HG02798 (cell line): ENCODE data around the gene TRMU.

Experiments used
- ATAC-seq: cut with Tn5 transposase; IDR thresholded peaks from one replicate; pipeline ENCODE4 v1.9.1; 2021; ENCODE audit warnings: mild to moderate bottlenecking; ENCODE audit not compliant: unreplicated experiment, poor library complexity

The TRMU gene, protein sequence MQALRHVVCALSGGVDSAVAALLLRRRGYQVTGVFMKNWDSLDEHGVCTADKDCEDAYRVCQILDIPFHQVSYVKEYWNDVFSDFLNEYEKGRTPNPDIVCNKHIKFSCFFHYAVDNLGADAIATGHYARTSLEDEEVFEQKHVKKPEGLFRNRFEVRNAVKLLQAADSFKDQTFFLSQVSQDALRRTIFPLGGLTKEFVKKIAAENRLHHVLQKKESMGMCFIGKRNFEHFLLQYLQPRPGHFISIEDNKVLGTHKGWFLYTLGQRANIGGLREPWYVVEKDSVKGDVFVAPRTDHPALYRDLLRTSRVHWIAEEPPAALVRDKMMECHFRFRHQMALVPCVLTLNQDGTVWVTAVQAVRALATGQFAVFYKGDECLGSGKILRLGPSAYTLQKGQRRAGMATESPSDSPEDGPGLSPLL

DNA sequence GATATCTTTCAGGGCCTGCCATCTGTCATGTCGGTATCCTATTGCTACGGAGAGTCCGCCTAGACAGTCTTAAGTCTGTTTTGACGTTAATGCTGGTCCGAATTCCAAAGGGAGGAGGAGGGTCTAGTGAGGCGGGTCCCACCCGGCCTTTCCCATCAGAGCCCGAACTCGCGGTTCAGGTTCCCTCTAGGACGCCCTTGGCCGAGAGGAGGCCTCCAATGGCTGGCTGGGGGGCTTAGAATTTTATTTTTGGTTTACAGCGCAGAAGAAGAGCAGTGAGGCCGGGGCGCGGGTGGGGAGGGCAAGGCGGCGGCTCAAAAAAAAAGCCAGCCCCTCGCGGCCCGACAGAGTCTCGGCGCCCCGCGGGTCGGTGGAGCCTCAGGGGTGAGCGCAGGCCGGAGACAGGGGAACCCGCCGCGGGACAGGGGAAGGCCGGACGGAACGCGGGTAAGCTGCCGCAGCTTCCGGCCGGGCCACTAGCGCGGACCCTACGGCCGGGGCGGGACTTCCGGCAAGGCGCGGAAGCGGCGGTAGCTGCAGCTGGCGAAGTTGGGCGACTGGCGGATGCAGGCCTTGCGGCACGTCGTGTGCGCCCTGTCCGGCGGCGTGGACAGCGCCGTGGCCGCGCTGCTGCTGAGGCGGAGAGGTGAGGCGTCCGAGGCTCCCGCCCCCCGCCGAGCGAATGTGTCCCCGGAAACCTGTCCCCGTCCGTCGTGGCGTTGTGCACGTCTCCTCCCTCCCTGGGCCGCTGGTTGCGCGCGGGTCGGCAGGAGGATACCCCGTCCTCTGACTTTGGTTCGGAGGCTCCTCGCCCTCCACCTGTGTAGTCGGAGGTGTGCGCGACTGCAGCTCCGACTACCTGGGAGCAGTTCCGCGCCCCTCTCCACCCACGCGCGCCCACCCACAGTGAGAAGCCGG is at the start of gene TRMU:
TRMU (plus strand) TSS at position 514 of the 918 bp plus-strand sequence; CDS start at position 565, 51 bp downstream.
- peak; percentile 89 for ATAC-seq

DNA sequence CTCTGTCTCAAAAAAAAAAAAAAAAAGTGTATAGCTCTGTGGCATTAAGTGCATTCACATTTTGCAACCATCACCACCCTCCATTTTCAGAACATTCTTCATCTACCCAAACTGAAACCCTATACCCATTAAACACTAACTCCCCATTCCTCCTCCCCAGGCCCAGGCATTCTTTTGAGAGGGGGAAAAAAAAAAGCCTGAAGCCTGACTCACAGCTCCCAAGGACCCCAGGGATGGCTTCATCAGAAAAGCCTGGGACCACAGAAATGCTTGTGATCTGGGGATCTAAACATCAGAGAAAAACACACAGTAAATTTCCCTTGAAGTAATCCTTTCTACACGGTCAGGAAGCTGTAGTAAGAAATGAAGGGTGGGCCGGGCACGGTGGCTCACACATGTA is 49.5 kb upstream of the TRMU start:
- no peak for ATAC-seq

DNA sequence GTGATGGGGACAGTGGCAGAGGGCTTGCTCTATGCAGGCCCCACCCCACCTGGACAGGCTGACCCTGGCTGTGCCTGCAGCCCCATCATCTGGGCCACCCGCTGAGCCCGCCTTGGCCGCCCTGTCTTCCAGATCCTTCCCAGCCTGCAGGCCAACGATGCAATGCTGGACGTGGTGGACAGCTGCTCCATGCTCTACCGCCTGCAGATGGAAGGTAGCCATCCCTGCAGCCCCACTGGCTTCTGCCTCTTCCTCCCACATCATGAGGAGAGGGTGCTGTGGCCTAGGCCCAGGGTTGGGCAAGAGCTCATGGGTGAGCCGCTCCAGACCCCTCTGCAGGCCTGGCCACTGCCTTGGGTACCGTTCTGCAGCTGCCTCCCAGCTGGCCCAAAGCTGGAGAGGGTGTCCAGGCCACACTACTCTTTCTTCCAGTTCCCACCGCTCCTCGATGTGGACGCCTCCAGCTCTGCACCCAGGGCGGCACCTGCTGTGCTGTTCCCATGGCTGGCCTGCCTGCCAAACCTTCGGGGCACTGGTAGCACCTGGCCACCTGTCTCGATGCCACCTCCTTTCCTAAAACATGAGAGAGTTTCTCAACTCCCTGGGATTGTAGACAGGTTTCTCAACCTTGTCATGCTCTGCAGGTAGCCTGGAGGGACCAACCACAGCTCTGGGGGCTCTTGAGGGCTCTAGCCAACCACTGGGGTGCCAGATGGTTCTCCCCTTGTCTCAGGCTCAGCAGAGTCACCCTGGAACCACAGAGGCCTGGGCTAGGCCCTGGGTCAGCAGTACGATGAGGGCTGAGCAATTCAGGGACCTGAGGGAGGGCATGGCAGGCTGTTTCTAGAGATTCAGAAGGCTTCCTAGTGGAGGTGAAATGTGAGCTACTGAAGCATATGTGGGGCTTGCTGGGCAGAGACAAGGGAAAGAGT is 48.3 kb upstream of the TRMU start:
- no peak for ATAC-seq

DNA sequence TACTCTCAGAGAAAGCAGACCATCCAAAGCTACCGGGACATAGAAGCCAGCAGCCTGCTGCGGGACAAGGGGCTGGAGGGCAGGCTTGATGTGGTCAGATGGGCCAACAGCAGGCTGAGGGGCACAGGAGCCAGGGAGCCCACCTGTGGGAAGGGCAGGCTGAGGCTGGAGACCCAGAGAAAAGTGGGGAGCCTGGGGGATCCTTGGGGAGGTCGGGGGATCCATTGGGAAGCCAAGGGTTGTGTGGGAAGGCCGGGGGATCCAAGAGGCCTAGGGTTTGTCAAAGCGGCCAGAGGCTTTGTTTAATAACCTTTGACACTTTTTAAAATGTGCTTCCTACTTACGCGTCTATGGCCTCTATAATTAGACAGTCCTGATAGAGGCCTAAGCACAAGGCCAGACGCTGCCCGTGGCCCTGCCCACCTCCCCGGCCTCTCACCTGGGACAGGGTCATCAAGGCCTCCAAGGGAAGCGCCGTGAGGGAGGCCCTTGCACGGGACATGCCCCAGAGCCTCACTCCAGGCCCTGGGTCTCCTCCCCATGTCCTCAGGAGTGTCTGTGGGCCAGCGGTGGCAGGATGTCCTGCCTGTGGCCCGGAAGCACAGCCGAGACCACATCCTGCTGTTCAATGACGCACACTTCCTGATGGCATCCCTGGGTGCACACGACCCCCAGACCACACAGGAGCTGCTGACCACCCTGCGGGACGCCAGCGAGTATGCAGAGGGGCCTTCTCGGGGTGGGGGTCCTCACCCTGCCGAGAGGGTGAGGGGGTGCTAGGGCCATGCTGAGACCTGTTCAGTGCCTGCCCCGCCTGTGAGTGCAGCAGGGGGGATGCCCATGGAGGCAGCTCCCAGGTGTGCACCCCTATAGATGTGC is 47.4 kb upstream of the TRMU start:
- ATAC-seq = peak; percentile 68

DNA sequence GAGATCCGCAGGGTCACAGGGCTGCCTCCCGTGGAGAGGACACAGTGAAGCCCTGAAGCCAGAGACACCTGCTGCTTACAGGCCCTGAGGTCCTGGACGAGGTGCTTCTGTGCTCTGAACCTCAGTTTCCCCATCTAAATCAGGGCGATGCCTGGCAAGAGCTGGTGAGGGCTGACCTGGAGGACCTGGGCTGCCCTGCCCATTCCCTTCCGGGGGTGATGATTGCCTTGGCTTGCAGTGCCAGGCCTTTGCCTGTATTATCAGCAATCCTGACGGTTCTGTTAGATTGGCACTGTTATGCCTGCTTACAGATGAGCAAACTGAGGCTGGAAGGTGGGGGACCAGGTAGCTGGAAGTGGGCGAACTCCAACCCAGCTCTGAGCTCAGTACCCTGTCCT is 46.7 kb upstream of the TRMU start:
- ATAC-seq = no peak

DNA sequence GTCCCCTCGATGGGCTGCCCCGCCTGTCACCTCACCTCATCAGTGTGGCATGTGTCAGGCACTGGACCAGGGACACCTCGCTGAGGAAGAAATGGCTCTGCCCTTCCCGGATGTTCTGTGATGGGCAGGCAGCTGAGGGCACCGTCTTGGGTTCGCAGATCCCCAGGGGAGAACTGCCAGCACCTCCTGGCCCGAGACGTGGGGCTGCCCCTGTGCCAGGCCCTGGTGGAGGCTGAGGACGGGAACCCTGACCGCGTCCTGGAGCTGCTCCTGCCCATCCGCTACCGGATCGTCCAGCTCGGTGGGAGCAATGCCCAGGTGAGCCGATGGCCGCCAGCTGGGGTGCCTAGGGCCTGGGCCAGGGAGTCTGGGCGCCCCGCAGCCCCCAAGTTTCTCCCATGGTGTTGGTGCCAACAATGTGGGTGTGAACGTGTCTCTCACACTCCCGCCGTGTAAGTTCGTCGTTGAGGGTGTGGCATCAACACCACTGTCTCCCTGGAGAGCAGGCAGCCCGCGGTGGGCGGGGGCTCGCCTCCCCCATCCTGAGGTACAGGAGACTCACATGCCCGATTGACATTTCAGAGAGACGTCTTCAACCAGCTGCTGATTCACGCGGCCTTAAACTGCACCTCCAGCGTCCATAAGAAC is 46.1 kb upstream of the TRMU start:
- no peak for ATAC-seq

DNA sequence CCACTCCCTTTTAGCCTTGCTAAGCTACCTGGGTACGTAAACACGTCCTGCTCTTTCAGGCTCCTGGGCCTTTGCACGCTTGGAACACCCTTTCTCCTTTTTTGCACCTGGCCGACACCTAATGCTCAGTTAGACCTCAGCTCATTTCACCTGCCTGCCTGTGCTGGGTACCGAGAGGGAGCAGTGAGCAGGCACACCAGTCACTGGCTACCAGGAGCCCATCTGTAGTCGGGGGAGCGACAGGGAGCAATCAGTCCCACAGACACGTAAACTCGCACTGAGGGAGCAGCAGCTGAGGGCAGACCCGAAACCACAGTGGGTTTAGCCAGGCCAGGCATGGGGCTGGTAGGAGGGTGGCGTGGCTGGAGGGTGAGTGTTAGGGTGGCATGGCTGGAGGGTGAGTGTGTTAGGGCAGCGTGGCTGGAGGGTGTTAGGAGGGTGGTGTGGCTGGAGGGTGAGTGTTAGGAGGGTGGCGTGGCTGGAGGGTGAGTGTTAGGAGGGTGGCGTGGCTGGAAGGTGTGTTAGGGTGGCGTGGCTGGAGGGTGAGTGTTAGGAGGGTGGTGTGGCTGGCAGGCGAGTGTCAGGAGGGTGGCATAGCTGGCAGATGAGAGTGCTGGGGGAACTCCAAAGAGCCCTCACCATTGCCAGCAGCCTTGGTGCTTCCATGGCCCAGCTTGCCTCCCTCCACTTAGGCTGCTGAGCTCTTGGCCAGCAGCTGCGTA is 45.2 kb upstream of the TRMU start:
- ATAC-seq = no peak

DNA sequence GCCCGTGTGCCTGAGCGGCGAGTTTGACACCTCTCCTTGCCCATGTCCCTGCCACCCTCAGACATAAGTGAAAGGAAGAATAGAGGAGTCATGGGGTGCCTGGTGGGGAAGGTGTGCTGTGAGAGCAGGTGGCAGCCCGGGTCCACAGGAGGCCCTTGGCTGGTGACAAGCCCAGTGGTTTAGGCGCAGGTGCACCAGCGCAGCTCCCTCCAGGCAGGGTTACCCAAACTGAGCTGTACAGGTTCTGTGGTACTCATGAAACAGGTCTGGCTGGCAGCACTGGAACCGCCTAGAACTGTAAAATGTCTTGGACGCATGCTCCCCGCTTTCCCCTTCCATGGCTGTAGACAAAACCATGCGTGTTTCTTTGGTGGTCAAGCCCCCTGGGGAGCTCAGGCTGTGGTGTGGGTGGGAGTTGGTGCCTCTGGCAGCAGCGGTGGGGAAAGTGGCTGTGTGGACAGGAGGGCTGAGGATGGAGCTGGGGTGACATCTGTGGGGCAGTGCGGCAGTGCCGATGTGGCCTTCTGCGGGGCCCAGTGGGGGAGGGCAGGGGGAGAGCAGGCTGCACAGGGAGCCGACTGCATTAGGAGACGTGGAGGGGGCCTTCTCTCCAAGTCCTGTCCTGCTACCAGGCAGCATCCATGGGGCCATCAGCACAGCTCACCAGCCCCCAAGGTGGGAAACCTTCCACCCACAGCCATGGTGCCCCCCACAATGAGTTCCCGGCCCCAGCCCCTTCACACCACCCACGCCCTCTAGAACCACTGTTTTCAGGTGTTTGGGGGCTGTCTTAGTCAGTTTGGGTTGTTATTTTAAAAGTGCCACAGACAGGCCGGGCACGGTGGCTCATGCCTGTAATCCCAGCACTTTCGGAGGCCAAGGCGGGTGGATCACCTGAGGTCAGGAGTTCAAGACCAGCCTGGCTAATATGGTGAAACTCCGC is 44.4 kb upstream of the TRMU start:
- ATAC-seq = no peak

DNA sequence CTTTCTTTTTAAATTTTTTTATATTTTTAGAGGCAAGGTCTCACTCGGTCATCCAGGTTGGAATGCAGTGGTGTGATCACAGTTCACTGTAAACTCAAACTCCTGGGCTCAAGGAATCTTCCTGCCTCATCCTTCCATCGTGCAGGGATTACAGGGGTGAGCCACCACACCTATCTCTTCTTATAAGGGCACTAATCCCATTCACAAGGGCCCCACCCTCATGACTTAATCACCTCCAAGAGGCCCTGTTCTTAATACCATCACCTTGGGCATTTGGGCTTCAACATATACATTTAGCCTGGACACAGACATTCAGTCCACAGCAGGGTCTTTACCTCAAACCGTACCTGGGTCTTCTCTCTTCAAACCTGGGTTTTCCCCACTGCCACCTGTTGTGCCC is 43.3 kb upstream of the TRMU start:
- ATAC-seq = no peak

DNA sequence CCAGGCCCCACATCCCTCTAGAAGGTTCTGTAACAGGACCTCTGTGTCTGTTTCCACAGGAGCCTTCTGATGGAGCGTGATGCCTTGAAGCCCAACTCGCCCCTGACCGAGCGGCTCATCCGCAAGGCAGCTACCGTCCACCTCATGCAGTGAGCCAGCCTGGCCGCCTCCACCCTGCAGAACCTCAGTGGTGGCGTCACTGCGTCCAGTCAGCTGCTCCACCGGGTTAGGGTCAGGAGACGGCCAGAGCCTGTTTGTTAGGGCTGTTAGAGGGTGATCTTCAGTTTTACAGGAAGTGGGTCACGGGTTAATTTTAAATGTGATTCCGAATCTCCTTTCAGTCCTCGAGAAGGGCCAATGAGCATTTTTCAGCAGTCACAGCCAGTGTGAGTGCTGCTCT is 42.8 kb upstream of the TRMU start:
- ATAC-seq = no peak

DNA sequence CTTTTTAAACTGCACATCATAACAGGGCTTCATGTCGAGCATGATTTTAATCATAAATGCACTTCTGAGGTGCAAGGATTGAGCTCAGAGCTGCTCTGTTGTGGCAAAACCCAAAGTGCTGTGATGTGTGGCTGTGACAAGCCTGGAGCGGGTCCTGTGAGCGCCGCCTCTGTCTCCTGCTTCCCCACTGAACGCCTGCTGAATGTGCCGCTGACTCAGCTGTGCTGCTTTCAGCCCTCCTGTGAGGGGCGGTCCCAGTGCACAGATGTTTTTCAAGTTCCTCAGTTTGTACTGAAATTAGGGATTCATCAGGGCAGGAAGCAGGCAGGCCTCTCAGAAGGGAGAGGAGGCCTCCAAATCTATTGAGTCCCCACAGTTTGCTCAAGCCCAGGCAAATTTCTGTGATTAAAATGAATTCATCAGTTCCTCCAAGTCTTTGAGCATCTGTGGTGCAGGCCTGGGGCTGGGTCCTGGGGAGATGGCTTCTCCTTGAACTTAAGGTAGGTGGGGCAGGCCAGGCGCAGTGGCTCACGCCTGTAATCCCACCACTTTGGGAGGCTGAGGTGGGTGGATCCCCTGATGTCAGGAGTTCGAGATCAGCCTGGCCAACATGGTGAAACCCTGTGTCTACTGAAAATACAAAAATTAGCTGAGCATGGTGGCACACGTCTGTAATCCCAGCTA is 41.8 kb upstream of the TRMU start:
- no peak for ATAC-seq

DNA sequence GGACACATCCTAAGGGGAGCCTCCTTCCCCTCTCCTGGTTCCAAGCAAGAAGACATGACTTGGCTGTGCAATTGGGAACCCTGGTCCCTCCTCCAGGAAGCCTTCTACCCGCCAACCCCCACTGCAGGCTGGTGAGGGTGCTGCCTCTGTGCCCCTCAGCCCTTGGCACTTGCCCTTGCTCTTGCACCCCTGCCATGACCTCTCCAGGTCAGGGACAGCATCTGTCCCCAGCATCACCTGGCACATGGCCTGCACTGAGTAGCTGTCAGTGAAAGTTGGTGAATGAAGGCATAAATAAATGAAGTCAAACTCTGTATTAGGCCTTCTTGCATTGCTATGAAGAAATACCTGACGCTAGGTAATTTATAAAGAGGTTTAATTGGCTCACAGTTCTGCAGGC is 40.7 kb upstream of the TRMU start:
- ATAC-seq = no peak

DNA sequence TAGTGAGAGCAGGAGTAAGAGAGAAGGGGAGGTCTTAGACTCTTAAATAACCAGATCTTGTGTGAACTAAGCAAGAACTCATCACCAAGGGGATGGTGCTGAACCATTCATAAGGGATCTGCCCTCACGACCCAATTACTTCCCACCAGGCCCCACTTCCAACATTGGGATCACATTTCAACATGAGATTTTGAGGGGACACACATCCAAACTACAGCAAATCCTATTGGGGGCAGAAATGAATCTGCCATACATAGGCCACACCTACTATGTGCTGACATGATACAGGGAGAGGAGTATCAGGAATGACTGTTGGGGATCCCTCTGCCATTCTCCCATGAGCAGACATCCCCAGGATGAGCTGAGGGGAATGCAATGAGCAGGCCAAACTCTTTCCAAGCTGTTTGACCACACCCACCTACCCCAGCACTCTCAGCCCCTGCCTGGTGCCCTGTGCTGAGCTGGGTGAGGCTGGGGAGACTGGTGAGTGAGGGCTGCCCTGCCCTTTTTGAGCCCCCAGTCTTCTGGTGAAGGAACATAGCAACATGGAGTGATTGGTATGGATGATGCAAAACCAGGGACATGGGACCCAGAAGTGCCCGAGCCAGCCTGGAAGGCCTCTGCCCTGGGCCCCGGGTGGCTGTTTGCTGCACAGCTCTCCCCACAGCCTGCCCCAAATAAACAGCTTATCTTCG is 40.1 kb upstream of the TRMU start:
- ATAC-seq = no peak

DNA sequence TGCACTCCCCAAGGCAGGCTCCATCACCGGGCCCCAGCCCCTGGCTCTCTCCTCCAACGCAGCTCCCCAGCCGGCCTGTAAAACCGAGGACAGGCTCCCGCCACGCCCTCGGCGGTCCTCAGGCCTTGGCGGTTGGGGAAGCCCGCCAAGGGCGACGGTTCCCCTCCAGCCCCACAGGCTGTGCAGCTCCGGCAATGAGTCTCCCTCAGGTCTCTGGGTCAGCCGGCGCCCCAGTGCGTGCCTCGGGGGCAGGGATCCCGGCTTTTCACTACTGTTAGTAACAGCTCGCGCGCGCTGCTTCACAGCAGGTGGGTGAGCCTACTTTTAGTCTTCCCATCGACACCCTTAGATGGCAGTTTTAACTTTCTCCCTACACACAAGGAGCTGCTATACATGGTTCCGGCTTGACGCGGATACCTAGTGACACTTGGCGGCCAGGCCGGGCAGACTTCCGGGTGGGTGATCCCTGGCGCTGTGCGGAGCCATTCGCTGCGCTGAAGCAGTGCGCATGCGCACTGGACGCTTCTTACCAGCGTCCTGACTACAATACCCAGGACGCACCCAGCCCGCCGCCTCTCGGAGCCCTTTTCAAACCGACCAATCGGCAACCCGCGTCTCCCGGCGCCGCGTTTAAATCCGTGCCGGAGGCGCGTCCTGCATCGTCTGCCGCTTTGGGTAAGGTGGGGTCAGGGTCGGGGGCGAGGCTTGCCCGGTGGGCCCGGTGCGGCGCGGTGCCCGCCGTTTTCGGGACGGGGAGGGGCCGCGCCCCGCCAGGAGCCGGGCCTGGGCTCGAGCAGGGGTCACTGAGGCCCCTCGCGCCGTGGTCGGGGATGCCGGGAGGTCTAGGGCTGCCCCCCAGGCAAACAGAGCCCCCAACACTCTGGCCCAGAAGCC is 39.0 kb upstream of the TRMU start, which contains the start of gene GTSE1:
GTSE1 (plus strand) TSS at position 614 of the 894 bp plus-strand sequence. CDS start 531 bp downstream, outside the sequence.
- peak; percentile 96 for ATAC-seq
